Tibial artery (tissue), 4 donors: ENCODE results near the gene MICAL2.

ENCODE experiments used
- DNase-seq, 2 donors: peaks; one replicate each; pipeline ENCODE4 v3.0.0-alpha.2; 2019
- H3K27ac ChIP-seq, 2 donors: fragments of 200-600 bp; sonication (generic) in 1 of 2; 1 replicate in 1 of 2; 2 replicates in 1 of 2; pipeline ENCODE4 v1.5.1; 2018 to 2019; ENCODE audit warnings: mild to moderate bottlenecking in 1 of 2
- H3K27me3 ChIP-seq, 2 donors: fragments of 200-600 bp; sonication (generic) in 1 of 2; one replicate each; pipeline versions ENCODE4 v1.5.1 to v1.6.0; 2016 to 2019
- H3K36me3 ChIP-seq, 3 donors: fragments of 200-600 bp; sonication (generic) in 2 of 3; one replicate each; pipeline ENCODE4 v1.5.1; 2016 to 2019; ENCODE audit warnings: mild to moderate bottlenecking in 2 of 3
- H3K4me1 ChIP-seq, 4 donors: fragments of 200-600 bp; sonication (generic) in 2 of 4; 1 replicate in 3 of 4; 2 replicates in 1 of 4; pipeline ENCODE4 v1.5.1; 2016 to 2019
- H3K4me3 ChIP-seq, 2 donors: fragments of 200-600 bp; sonication (generic) in 1 of 2; 1 replicate in 1 of 2; 2 replicates in 1 of 2; pipeline ENCODE4 v1.5.1; 2018 to 2019; ENCODE audit warnings: mild to moderate bottlenecking in 2 of 2
- H3K9me3 ChIP-seq, 3 donors: fragments of 200-600 bp; sonication (generic) in 1 of 3; one replicate each; pipeline ENCODE4 v1.5.1; 2016 to 2019
- CTCF ChIP-seq, 2 experiments: fragments of 200-600 bp in 1 of 2; fragments of 450-650 bp in 1 of 2; IDR thresholded peaks; one replicate each; pipeline ENCODE4 v1.5.1; 2017 to 2019; ENCODE audit warnings: antibody characterized with exemption in 2 of 2, mild to moderate bottlenecking in 1 of 2, moderate library complexity in 1 of 2
- intact Hi-C: fragments of 100-400 bp; cut with DNase I; formaldehyde crosslinking; loops from one replicate; pipeline ENCODE4 v1.15.0; 2023; ENCODE audit warnings: low total_unique reads

Gene MICAL2

GRCh38 chr11:12285106-12285505 is 174.7 kb downstream of the MICAL2 start:
- Histone ChIP-seq H3K4me3 (no peak overlapping the region), H3K27ac (peak overlapping the region; percentile 75 to 91), H3K4me1 (peaks cover 8 to 69% (median 42%) of the 10 kb centered on the region in 4 donors), H3K27me3 (no peaks in the 10 kb centered on the region), H3K36me3 (no peaks in the 10 kb centered on the region), H3K9me3 (no peaks in the 10 kb centered on the region)
- intact Hi-C loops: no loop called here
- no peak for TF ChIP-seq CTCF (IDR thresholded peaks at IDR 0.05)
- no peak for DNase-seq

GRCh38 chr11:12285811-12286222 is 175.4 kb downstream of the MICAL2 start:
- H3K4me3 ChIP-seq: no peak overlapping the region
- peak overlapping the region; percentile 75 to 91 for H3K27ac ChIP-seq
- H3K36me3 ChIP-seq: no peaks in the 10 kb centered on the region
- H3K9me3 ChIP-seq: no peaks in the 10 kb centered on the region
- peaks cover 8 to 62% (median 38%) of the 10 kb centered on the region in 4 donors for H3K4me1 ChIP-seq
- DNase-seq: no peak
- intact Hi-C loops: no loop called here
- H3K27me3 ChIP-seq: no peaks in the 10 kb centered on the region
- TF ChIP-seq CTCF (IDR thresholded peaks at IDR 0.05): no peak

GRCh38 chr11:12286606-12287005 is 176.2 kb downstream of the MICAL2 start:
- Histone ChIP-seq H3K9me3 (no peaks in the 10 kb centered on the region), H3K36me3 (no peaks in the 10 kb centered on the region), H3K27me3 (no peaks in the 10 kb centered on the region), H3K4me3 (no peak overlapping the region), H3K27ac (peak overlapping the region; percentile 75 to 91), H3K4me1 (peaks cover 8 to 54% (median 35%) of the 10 kb centered on the region in 4 donors)
- intact Hi-C loops: no loop called here
- no peak for DNase-seq
- no peak for TF ChIP-seq CTCF (IDR thresholded peaks at IDR 0.05)

- H3K9me3 ChIP-seq: no peaks in the 10 kb centered on the region
- intact Hi-C loops: no loop called here
- peak overlapping the region; percentile 75 to 91 for H3K27ac ChIP-seq
- peak; percentile 64 to 86 for DNase-seq
- no peak for TF ChIP-seq CTCF (IDR thresholded peaks at IDR 0.05)
- H3K27me3 ChIP-seq: no peaks in the 10 kb centered on the region
- no peak overlapping the region for H3K4me3 ChIP-seq
- peaks cover 8 to 51% (median 35%) of the 10 kb centered on the region in 4 donors for H3K4me1 ChIP-seq
- no peaks in the 10 kb centered on the region for H3K36me3 ChIP-seq
These were observed 176.6 kb downstream of the MICAL2 start for GRCh38 chr11:12287009-12287373.

- H3K4me1 ChIP-seq: peaks cover 8 to 48% (median 35%) of the 10 kb centered on the region in 4 donors
- intact Hi-C loops: no loop called here
- DNase-seq: peak; percentile 86 to 95
- H3K27me3 ChIP-seq: no peaks in the 10 kb centered on the region
- no peaks in the 10 kb centered on the region for H3K36me3 ChIP-seq
- H3K27ac ChIP-seq: peak overlapping the region; percentile 75 to 91
- no peaks in the 10 kb centered on the region for H3K9me3 ChIP-seq
- peak; percentile 28 to 43 for TF ChIP-seq CTCF (IDR thresholded peaks at IDR 0.05)
- H3K4me3 ChIP-seq: no peak overlapping the region
These were observed 177.2 kb downstream of the MICAL2 start for GRCh38 chr11:12287374-12288211.
